ENCODE measurements around the gene CHRM2. TPM values are rescaled to one million over a fixed set of nuclear protein-coding genes. Genes with fewer than 3 reads are reported as not detected.

CHRM2 gene
- polyA plus RNA-seq, 1 donor (not counting 4 experiments of a cell fraction or from before 2014, with no cell fraction given), result not detected

DNA sequence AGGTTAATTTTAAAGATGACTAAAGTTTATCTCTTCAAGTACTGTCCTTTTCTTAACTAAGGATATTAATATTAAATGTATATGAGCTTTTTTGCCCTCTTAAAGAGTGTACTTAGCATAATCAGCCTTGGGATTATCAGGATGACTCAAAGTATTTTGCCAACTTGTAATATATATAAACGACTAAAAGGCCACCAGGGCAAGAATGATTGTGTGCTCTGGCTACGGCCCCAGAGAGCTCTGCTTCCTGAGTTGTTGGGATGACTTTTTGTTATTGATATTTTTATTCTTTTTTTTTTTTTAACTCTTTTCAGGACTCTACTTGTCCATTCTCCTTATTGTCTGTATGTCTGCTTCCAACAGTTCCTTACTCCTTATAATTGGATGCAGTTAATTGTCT lies 14.8 kb upstream of the CHRM2 start:
- dilution Hi-C loops (cut with MboI; ENCODE audit: extremely low pct_ligation_motif_present, low sequenced_read_pairs), result no loop called here
- no peaks in the 10 kb centered on the region for H3K9me1 ChIP-seq (ENCODE audit: control insufficient read depth, extremely low read depth, insufficient read depth, low read length)
- no peaks in the 10 kb centered on the region for H3K9me3 ChIP-seq (ENCODE audit: control insufficient read depth, low read depth, low read length)
- no peak overlapping the region for H3K4me3 ChIP-seq (ENCODE audit: control insufficient read depth in 2 of 3, extremely low read depth in 1 of 3, insufficient read depth in 2 of 3, low read depth in 1 of 3, low read length in 3 of 3)
- H4K20me1 ChIP-seq (ENCODE audit: control insufficient read depth, extremely low read depth, insufficient read depth, low read length), result no peaks in the 10 kb centered on the region
- TF ChIP-seq, protein P1, sequence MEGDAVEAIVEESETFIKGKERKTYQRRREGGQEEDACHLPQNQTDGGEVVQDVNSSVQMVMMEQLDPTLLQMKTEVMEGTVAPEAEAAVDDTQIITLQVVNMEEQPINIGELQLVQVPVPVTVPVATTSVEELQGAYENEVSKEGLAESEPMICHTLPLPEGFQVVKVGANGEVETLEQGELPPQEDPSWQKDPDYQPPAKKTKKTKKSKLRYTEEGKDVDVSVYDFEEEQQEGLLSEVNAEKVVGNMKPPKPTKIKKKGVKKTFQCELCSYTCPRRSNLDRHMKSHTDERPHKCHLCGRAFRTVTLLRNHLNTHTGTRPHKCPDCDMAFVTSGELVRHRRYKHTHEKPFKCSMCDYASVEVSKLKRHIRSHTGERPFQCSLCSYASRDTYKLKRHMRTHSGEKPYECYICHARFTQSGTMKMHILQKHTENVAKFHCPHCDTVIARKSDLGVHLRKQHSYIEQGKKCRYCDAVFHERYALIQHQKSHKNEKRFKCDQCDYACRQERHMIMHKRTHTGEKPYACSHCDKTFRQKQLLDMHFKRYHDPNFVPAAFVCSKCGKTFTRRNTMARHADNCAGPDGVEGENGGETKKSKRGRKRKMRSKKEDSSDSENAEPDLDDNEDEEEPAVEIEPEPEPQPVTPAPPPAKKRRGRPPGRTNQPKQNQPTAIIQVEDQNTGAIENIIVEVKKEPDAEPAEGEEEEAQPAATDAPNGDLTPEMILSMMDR (optimal IDR thresholded peaks at IDR 0.05 in 1 of 3, IDR thresholded peaks at IDR 0.05 in 1 of 3, conservative IDR thresholded peaks at IDR 0.05 in 1 of 3; ENCODE audit: extremely low read depth in 1 of 3, insufficient read depth in 2 of 3, low read length in 3 of 3), result no peak
- TF ChIP-seq EZH2 (IDR thresholded peaks at IDR 0.05; ENCODE audit: low read length), result no peak
- H2AFZ ChIP-seq (ENCODE audit: control insufficient read depth, low read length), result no peak overlapping the region
- no peaks in the 10 kb centered on the region for H3K4me1 ChIP-seq (ENCODE audit: control insufficient read depth, extremely low read depth, insufficient read depth, low read length)
- no peak overlapping the region for H3K27ac ChIP-seq (ENCODE audit: control insufficient read depth, insufficient read depth, low read length)
- H3K36me3 ChIP-seq (ENCODE audit: control insufficient read depth in 2 of 2, extremely low read depth in 1 of 2, insufficient read depth in 2 of 2, low read length in 2 of 2), result no peaks in the 10 kb centered on the region
- H3K79me2 ChIP-seq (ENCODE audit: control insufficient read depth, insufficient read depth, low read length), result no peaks in the 10 kb centered on the region
- no peak overlapping the region for H3K4me2 ChIP-seq (ENCODE audit: control insufficient read depth, extremely low read depth, insufficient read depth, low read depth, low read length)
- no peak for FAIRE-seq
- H3K27me3 ChIP-seq (ENCODE audit: control insufficient read depth, extremely low read depth, insufficient read depth, low read length), result no peaks in the 10 kb centered on the region
- H3K9ac ChIP-seq (ENCODE audit: control insufficient read depth, extremely low read depth, insufficient read depth, low read length), result no peak overlapping the region
- DNase-seq (ENCODE audit: low read depth, low spot score), result no peak

DNA sequence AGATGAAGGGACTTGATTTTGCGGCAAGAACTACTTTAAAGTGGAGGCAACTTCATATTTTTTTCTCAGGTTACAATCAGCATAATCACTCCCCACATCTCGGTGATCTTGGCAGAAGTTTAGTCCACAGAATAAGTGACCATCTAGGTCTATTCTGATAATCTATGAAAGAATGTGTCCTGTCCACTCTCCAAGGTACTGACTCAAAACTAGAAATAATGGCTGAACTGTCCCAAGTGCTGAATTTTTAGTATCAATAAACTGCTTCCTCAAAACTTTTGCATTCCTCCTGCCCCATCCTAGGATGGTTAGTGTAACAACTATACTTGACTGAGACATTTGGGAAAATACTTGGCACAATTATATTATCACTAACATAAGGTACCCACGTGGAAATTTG lies 10.9 kb upstream of the CHRM2 start:
- Histone ChIP-seq H3K79me2 (ENCODE audit: control insufficient read depth, insufficient read depth, low read length) (no peaks in the 10 kb centered on the region), H3K27ac (ENCODE audit: control insufficient read depth, insufficient read depth, low read length) (no peak overlapping the region), H3K36me3 (ENCODE audit: control insufficient read depth in 2 of 2, extremely low read depth in 1 of 2, insufficient read depth in 2 of 2, low read length in 2 of 2) (no peaks in the 10 kb centered on the region), H3K4me3 (ENCODE audit: control insufficient read depth in 2 of 3, extremely low read depth in 1 of 3, insufficient read depth in 2 of 3, low read depth in 1 of 3, low read length in 3 of 3) (no peak overlapping the region), H3K9me3 (ENCODE audit: control insufficient read depth, low read depth, low read length) (no peaks in the 10 kb centered on the region), H3K9ac (ENCODE audit: control insufficient read depth, extremely low read depth, insufficient read depth, low read length) (no peak overlapping the region), H3K4me1 (ENCODE audit: control insufficient read depth, extremely low read depth, insufficient read depth, low read length) (no peaks in the 10 kb centered on the region), H3K4me2 (ENCODE audit: control insufficient read depth, extremely low read depth, insufficient read depth, low read depth, low read length) (no peak overlapping the region), H2AFZ (ENCODE audit: control insufficient read depth, low read length) (no peak overlapping the region), H4K20me1 (ENCODE audit: control insufficient read depth, extremely low read depth, insufficient read depth, low read length) (no peaks in the 10 kb centered on the region), H3K27me3 (ENCODE audit: control insufficient read depth, extremely low read depth, insufficient read depth, low read length) (no peaks in the 10 kb centered on the region), H3K9me1 (ENCODE audit: control insufficient read depth, extremely low read depth, insufficient read depth, low read length) (no peaks in the 10 kb centered on the region)
- no peak for DNase-seq (ENCODE audit: low read depth, low spot score)
- FAIRE-seq, result no peak
- TF ChIP-seq, protein P1 (optimal IDR thresholded peaks at IDR 0.05 in 1 of 3, IDR thresholded peaks at IDR 0.05 in 1 of 3, conservative IDR thresholded peaks at IDR 0.05 in 1 of 3; ENCODE audit: extremely low read depth in 1 of 3, insufficient read depth in 2 of 3, low read length in 3 of 3), result no peak
- no peak for TF ChIP-seq EZH2 (IDR thresholded peaks at IDR 0.05; ENCODE audit: low read length)
- dilution Hi-C loops (cut with MboI; ENCODE audit: extremely low pct_ligation_motif_present, low sequenced_read_pairs), result no loop called here
